H1 (cell line): ENCODE data around the gene SCG2.

Experiments
- CBX8 ChIP-seq: fragments of 300-800, 300-1000 bp; sonication (generic); IDR thresholded peaks from 2 replicates; pipeline ENCODE4 v1.7.1; 2016; ENCODE audit warnings: low read depth, low read length, borderline replicate concordance
- CHD2 ChIP-seq: IDR thresholded peaks from 2 replicates; pipeline ENCODE4 v1.6.1; 2012; ENCODE audit warnings: low read length, improper control_type of control experiment
- CTCF ChIP-seq, 3 experiments: IDR thresholded peaks; 1 replicate in 2 of 3; 2 replicates in 1 of 3; pipeline versions ENCODE4 v1.5.1 to v1.6.1; 2011; ENCODE audit warnings: low read length in 3 of 3, mild to moderate bottlenecking in 3 of 3, inconsistent platforms in 2 of 3, low read depth in 1 of 3, moderate library complexity in 1 of 3; ENCODE audit not compliant: insufficient read depth in 1 of 3; ENCODE audit errors: control extremely low read depth in 1 of 3
- EGR1 ChIP-seq: IDR thresholded peaks from 2 replicates; pipeline ENCODE4 v1.6.1; 2011; ENCODE audit warnings: low read depth, low read length, borderline replicate concordance
- EP300 ChIP-seq, 2 experiments: IDR thresholded peaks; 1 replicate in 1 of 2; 2 replicates in 1 of 2; pipeline ENCODE4 v1.6.1; 2011 to 2012; ENCODE audit warnings: low read depth in 2 of 2, low read length in 2 of 2, mild to moderate bottlenecking in 2 of 2, borderline replicate concordance in 1 of 2, inconsistent platforms in 1 of 2, moderate library complexity in 1 of 2
- FOSL1 ChIP-seq: IDR thresholded peaks from 2 replicates; pipeline ENCODE4 v1.6.1; 2011; ENCODE audit warnings: mild to moderate bottlenecking, low read depth, low read length, moderate library complexity; ENCODE audit not compliant: insufficient read depth
- KDM5A ChIP-seq: fragments of 200-600 bp; IDR thresholded peaks from 2 replicates; pipeline ENCODE4 v1.7.1; 2012; ENCODE audit warnings: mild to moderate bottlenecking, low read length, inconsistent platforms, mixed read lengths
- MAX ChIP-seq: IDR thresholded peaks from 2 replicates; pipeline ENCODE4 v1.6.1; 2012; ENCODE audit warnings: inconsistent platforms
- POLR2AphosphoS5 ChIP-seq: IDR thresholded peaks from 2 replicates; pipeline ENCODE4 v1.6.1; 2011; ENCODE audit warnings: low read depth, low read length
- RAD21 ChIP-seq, 2 experiments: IDR thresholded peaks in 1 of 2; conservative IDR thresholded peaks in 1 of 2; 2 replicates each; pipeline ENCODE4 v1.6.1; 2011; ENCODE audit warnings: low read depth in 2 of 2, low read length in 2 of 2, improper control_type of control experiment in 1 of 2, inconsistent platforms in 1 of 2, mild to moderate bottlenecking in 1 of 2, moderate library complexity in 1 of 2
- SIX5 ChIP-seq: IDR thresholded peaks from 2 replicates; pipeline ENCODE4 v1.6.1; 2011; ENCODE audit warnings: mild to moderate bottlenecking, low read depth, low read length
- TEAD4 ChIP-seq: IDR thresholded peaks from 2 replicates; pipeline ENCODE4 v1.6.1; 2012; ENCODE audit warnings: low read depth, low read length, inconsistent platforms, mixed read lengths
- YY1 ChIP-seq: IDR thresholded peaks from 2 replicates; pipeline ENCODE4 v1.6.1; 2011; ENCODE audit warnings: low read depth, mild to moderate bottlenecking, low read length

- TF ChIP-seq CHD2 (no peak), CTCF (IDR thresholded peaks at IDR 0.05; ENCODE audit: control extremely low read depth in 1 of 3, insufficient read depth in 1 of 3, low read depth in 1 of 3, low read length in 3 of 3) (no peak), TEAD4 (no peak), SIX5 (no peak), RAD21 (IDR thresholded peaks at IDR 0.05 in 1 of 2, conservative IDR thresholded peaks at IDR 0.05 in 1 of 2; ENCODE audit: low read depth in 2 of 2, low read length in 2 of 2) (no peak), EGR1 (no peak), POLR2AphosphoS5 (no peak), FOSL1 (no peak), MAX (no peak), EP300 (IDR thresholded peaks at IDR 0.05; ENCODE audit: borderline replicate concordance in 1 of 2, low read depth in 2 of 2, low read length in 2 of 2) (no peak), YY1 (no peak), CBX8 (no peak), KDM5A (no peak)
Measured at GRCh38 chr2:223562078-223562477, 40.1 kb downstream of the SCG2 start.
